Activated naive CD4-positive, alpha-beta T cell treated with anti-CD3 and anti-CD28 coated beads for 36 hours (primary cell): ENCODE results near the gene ACYP2. TPM values are rescaled to one million over a fixed set of nuclear protein-coding genes. Genes with fewer than 3 reads are reported as not detected.
"Not testable (repeated sequence)": the region's sequence is repeated elsewhere in the genome, so short reads cannot be mapped to it uniquely, and the experiment has no call there.

Experiments used
- CTCF ChIA-PET: fragments of 350-600 bp; sonication (Branson Sonifier 250); formaldehyde crosslinking; loops from one replicate; lab custom pipeline; 2021; ENCODE audit warnings: antibody characterized with exemption; lab: Charles Lee
- DNase-seq: peaks from one replicate; pipeline ENCODE4 v3.0.0-alpha.2; 2020
- H3K27ac Mint-ChIP-seq: one replicate; pipeline ENCODE4 v1.8.0; 2021; ENCODE audit warnings: mild to moderate bottlenecking, mixed read lengths
- H3K27me3 Mint-ChIP-seq: one replicate; pipeline ENCODE4 v1.8.0; 2021; ENCODE audit warnings: low read depth, mixed read lengths
- H3K36me3 Mint-ChIP-seq: one replicate; pipeline ENCODE4 v1.8.0; 2021; ENCODE audit warnings: low read depth, mixed read lengths
- H3K4me1 Mint-ChIP-seq: one replicate; pipeline ENCODE4 v1.8.0; 2021; ENCODE audit warnings: low read depth, mixed read lengths
- H3K4me3 Mint-ChIP-seq: one replicate; pipeline ENCODE4 v1.8.0; 2021; ENCODE audit warnings: mild to moderate bottlenecking, moderate library complexity, mixed read lengths
- H3K9me3 Mint-ChIP-seq: one replicate; pipeline ENCODE4 v1.8.0; 2021; ENCODE audit warnings: mixed read lengths
- intact Hi-C: fragments of 100-400 bp; cut with micrococcal nuclease; formaldehyde crosslinking; loops from one replicate; pipeline ENCODE4 v1.15.1; 2023
- total RNA-seq, 2 experiments: library from RNA; stranded (reverse); gene quantifications; one replicate each; pipeline ENCODE4 v1.2.3, GENCODE V29; 2021

Gene ACYP2
- total RNA-seq, 2 experiments from 2014 or later, result 6.8 to 7.3 TPM

DNA sequence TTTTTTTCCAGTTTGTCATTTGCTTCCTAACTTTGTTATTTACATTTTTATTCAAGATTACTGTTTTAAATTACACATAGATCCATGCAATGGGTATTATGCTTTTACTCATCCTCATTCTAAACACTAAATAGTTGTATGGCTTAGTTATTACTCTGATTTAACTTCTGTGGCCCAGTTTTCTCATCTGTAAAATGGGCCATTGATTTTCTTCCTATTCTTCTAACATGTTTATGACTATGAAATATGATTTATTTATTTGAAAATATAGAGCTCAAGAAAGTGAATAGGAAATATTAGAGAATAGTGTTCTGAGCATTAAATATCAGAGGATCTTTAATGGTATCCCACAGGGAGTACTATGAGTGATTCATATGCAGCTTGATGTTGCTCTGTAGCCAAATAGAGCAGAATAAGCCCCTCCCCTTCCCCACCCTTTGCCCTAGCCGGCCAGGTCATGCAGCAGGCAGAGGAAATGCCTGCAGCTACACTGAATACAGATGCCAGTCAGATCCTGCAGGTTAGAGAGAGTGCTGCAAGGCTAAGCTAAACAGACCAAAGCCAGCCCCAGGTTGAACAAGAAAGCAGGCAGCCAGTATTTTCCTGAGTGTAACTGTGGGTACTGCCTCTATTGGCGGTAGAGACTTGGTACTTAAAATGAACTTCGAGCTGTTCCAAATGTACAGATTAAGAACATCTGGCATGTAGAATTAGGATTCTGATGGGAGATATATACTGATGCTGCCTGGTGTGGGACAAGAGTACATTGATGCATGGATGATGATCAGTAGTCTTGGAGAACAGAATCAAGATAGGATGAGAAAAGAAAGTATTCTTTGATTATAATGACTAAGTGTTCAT lies 11.7 kb upstream of the ACYP2 start:
- H3K4me1 Mint-ChIP-seq, result peaks cover 12% of the 10 kb centered on the region
- H3K36me3 Mint-ChIP-seq, result no peaks in the 10 kb centered on the region
- intact Hi-C loops, result loop anchor here (5.0 kb wide), 1 partner anchor 51 kb away; no protein-coding TSS in a partner anchor
- H3K27me3 Mint-ChIP-seq, result no peaks in the 10 kb centered on the region
- no peak overlapping the region for H3K4me3 Mint-ChIP-seq
- H3K9me3 Mint-ChIP-seq, result no peaks in the 10 kb centered on the region
- peak; percentile 50 for DNase-seq
- CTCF ChIA-PET, result no interaction called here
- no peak overlapping the region for H3K27ac Mint-ChIP-seq

- H3K27me3 Mint-ChIP-seq, result no peaks in the 10 kb centered on the region
- peaks cover 7% of the 10 kb centered on the region for H3K4me1 Mint-ChIP-seq
- no peak overlapping the region for H3K27ac Mint-ChIP-seq
- DNase-seq, result peak; percentile 71
- CTCF ChIA-PET, result interaction anchor here (0.6 to 3.7 kb wide), 28 partner anchors 9 to 1068 kb away, joined by 3 to 21 read pairs (median 4); no protein-coding TSS in a partner anchor
- no peak overlapping the region for H3K4me3 Mint-ChIP-seq
- intact Hi-C loops, result loop anchor here (1.0 to 5.0 kb wide), 6 partner anchors 252 to 1070 kb away; no protein-coding TSS in a partner anchor
- no peaks in the 10 kb centered on the region for H3K36me3 Mint-ChIP-seq
- no peaks in the 10 kb centered on the region for H3K9me3 Mint-ChIP-seq
Measured at GRCh38 chr2:54106631-54107454, 8.6 kb upstream of the ACYP2 start.

- intact Hi-C loops, result loop anchor here (1.0 to 5.0 kb wide), 6 partner anchors 252 to 1070 kb away; no protein-coding TSS in a partner anchor
- H3K9me3 Mint-ChIP-seq, result no peaks in the 10 kb centered on the region
- no peak for DNase-seq
- peaks cover 7% of the 10 kb centered on the region for H3K4me1 Mint-ChIP-seq
- no peaks in the 10 kb centered on the region for H3K27me3 Mint-ChIP-seq
- H3K4me3 Mint-ChIP-seq, result no peak overlapping the region
- CTCF ChIA-PET, result interaction anchor here (0.6 to 3.7 kb wide), 28 partner anchors 8 to 1068 kb away, joined by 3 to 21 read pairs (median 4); no protein-coding TSS in a partner anchor
- H3K36me3 Mint-ChIP-seq, result no peaks in the 10 kb centered on the region
- H3K27ac Mint-ChIP-seq, result no peak overlapping the region
Measured at GRCh38 chr2:54107455-54107764, 8.0 kb upstream of the ACYP2 start.

GRCh38 chr2:54107903-54108615 lies 7.4 kb upstream of the ACYP2 start:
- Mint-ChIP-seq H3K36me3 (no peaks in the 10 kb centered on the region), H3K27ac (no peak overlapping the region), H3K27me3 (no peaks in the 10 kb centered on the region), H3K9me3 (no peaks in the 10 kb centered on the region), H3K4me1 (peaks cover 7% of the 10 kb centered on the region), H3K4me3 (no peak overlapping the region)
- CTCF ChIA-PET, result interaction anchor here (0.6 to 3.7 kb wide), 13 partner anchors 10 to 731 kb away, joined by 3 to 21 read pairs (median 4); no protein-coding TSS in a partner anchor
- intact Hi-C loops, result loop anchor here (1.0 to 5.0 kb wide), 6 partner anchors 251 to 1069 kb away; no protein-coding TSS in a partner anchor
- DNase-seq, result no peak

- intact Hi-C loops, result loop anchor here (5.0 kb wide), 1 partner anchor 1067 kb away; no protein-coding TSS in a partner anchor
- peaks cover 7% of the 10 kb centered on the region for H3K4me1 Mint-ChIP-seq
- peaks cover 2% of the 10 kb centered on the region for H3K36me3 Mint-ChIP-seq
- H3K9me3 Mint-ChIP-seq, result no peaks in the 10 kb centered on the region
- H3K4me3 Mint-ChIP-seq, result no peak overlapping the region
- H3K27me3 Mint-ChIP-seq, result no peaks in the 10 kb centered on the region
- CTCF ChIA-PET, result no interaction called here
- no peak overlapping the region for H3K27ac Mint-ChIP-seq
- no peak for DNase-seq
Measured at GRCh38 chr2:54109848-54110247, 5.6 kb upstream of the ACYP2 start.

DNA sequence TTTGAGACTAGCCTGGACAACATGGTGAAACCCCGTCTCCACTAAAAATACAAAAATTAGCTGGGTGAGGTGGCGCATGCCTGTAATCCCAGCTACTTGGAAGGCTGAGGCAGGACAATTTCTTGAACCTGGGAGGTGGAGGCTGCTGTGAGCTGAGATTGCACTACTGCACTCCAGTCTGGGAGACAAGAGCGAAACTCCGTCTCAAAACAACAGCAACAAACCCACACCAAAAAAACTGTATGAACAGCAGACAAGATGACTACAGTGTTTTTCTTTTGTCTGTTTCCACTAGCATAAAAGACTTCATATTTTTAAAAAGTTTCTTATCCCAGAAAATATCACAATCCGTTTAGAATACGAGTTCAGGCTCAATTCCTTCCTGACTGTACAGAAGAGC lies 936 bp upstream of the ACYP2 start:
- H3K27ac Mint-ChIP-seq, result peak overlapping the region; percentile 100
- H3K4me1 Mint-ChIP-seq, result peaks cover 11% of the 10 kb centered on the region
- H3K9me3 Mint-ChIP-seq, H3K27me3 Mint-ChIP-seq, DNase-seq: not testable (repeated sequence)
- intact Hi-C loops, result loop anchor here (2.0 kb wide), 5 partner anchors 328 to 936 kb away; partner anchors contain the start of genes ASB3, ERLEC1 and RTN4
- peak overlapping the region; percentile 97 for H3K4me3 Mint-ChIP-seq
- H3K36me3 Mint-ChIP-seq, result peaks cover 22% of the 10 kb centered on the region
- CTCF ChIA-PET, result interaction anchor here (0.6 to 0.7 kb wide), 3 partner anchors 170 to 591 kb away, joined by 3 to 5 read pairs (median 4); no protein-coding TSS in a partner anchor

DNA sequence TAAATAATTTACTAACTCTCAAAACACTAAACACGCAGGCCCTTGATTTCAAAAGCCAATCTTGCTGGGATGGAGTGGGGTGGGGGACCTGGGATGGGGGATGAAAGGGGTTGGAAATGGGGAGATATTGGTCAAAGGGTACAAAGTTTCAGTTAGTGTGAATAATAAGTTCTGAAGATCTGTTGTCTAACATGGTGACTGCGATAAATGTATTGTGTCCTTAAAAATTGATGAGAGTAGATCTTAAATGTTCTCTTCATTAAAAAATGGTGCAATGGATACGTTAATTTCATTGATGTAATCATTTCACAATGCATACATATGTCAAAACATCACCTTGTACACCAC lies 505 bp upstream of the ACYP2 start:
- Mint-ChIP-seq H3K27me3 (no peaks in the 10 kb centered on the region), H3K9me3 (peaks cover 7% of the 10 kb centered on the region), H3K4me3 (peak overlapping the region; percentile 97), H3K36me3 (peaks cover 25% of the 10 kb centered on the region), H3K27ac (peak overlapping the region; percentile 100), H3K4me1 (peaks cover 11% of the 10 kb centered on the region)
- CTCF ChIA-PET, result interaction anchor here (0.7 kb wide), 1 partner anchor 170 kb away, joined by 3 read pairs; no protein-coding TSS in a partner anchor
- intact Hi-C loops, result loop anchor here (1.0 to 5.0 kb wide), 14 partner anchors 146 to 1502 kb away; partner anchors contain the start of genes ASB3, CHAC2, EML6 and ERLEC1
- DNase-seq, result no peak

- Mint-ChIP-seq H3K9me3 (peaks cover 16% of the 10 kb centered on the region), H3K36me3 (peaks cover 34% of the 10 kb centered on the region), H3K4me3 (peak overlapping the region; percentile 44), H3K27ac (peak overlapping the region; percentile 100), H3K4me1 (peaks cover 11% of the 10 kb centered on the region)
- intact Hi-C loops, result loop anchor here (5.0 kb wide), 3 partner anchors 456 to 1106 kb away; no protein-coding TSS in a partner anchor
- DNase-seq, H3K27me3 Mint-ChIP-seq, CTCF ChIA-PET: not testable (repeated sequence)
Measured at GRCh38 chr2:54116598-54116997, 1.2 kb downstream of the ACYP2 start.

- CTCF ChIA-PET, result interaction anchor here (1.4 kb wide), 1 partner anchor 14 kb away, joined by 4 read pairs; no protein-coding TSS in a partner anchor
- intact Hi-C loops, result no loop called here
- no peak overlapping the region for H3K4me3 Mint-ChIP-seq
- H3K27me3 Mint-ChIP-seq, result no peaks in the 10 kb centered on the region
- no peak for DNase-seq
- peaks cover 16% of the 10 kb centered on the region for H3K9me3 Mint-ChIP-seq
- no peak overlapping the region for H3K27ac Mint-ChIP-seq
- H3K36me3 Mint-ChIP-seq, result peaks cover 25% of the 10 kb centered on the region
- H3K4me1 Mint-ChIP-seq, result peaks cover 4% of the 10 kb centered on the region
Measured at GRCh38 chr2:54120950-54121349, 5.5 kb downstream of the ACYP2 start.

DNA sequence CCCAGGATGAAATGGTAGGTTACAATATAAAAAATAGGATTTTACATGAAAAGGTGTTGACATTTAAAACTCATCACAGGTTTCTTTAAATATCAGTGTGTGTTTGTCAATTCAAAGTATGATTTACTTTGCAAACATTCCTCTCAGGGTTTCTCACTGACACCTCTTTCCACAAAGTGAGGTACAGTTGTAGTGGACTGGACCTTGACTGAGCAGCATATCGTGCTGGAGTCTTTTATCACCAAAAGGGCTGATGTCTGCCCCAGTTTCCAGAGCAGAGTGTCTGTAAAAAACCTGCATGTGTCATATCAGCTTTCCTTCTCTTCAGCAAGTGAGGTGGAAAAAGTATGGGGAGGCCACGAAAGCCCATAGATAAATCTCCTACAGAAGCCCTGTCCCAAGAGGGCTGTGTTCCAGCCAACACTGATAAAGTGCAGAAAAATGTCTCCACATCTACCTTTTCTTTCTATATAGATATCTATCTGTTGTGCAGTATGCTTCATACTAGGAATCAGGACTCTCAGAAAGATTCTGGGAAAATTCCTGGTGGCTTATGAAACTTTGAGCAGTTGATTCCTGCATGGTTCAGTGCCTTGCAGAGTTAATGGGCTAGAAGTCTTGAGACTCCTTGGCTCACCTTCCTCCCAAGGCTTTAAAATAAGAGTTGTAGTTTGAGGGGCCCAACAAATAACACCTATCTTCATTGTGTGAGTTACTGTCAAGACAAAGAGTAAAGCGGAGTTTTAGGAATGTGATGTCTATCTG lies 6.9 kb downstream of the ACYP2 start:
- intact Hi-C loops, result no loop called here
- peaks cover 9% of the 10 kb centered on the region for H3K9me3 Mint-ChIP-seq
- H3K36me3 Mint-ChIP-seq, result peaks cover 19% of the 10 kb centered on the region
- no peak overlapping the region for H3K27ac Mint-ChIP-seq
- no peak overlapping the region for H3K4me3 Mint-ChIP-seq
- no peaks in the 10 kb centered on the region for H3K27me3 Mint-ChIP-seq
- no peaks in the 10 kb centered on the region for H3K4me1 Mint-ChIP-seq
- DNase-seq, result no peak
- CTCF ChIA-PET, result no interaction called here

DNA sequence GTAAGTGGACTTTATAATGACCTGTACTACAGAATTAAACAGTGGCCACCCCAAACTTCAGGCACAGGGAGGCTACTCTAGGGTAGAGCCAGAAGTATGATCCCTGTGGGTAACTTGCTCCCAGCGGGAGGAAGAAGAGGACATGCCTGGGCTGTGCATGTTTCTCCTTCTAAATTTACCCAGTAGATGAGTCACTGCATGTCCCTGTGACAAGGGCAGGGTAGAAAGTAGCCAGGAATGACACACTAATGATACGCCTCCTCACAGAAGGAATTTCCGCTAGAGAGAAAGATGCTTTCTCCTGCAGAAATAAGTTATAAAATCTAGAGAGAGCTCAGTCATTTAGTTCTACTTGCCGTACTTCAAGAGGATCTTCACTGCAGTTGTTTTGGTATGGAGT lies 7.5 kb downstream of the ACYP2 start:
- Mint-ChIP-seq H3K27ac (no peak overlapping the region), H3K4me1 (no peaks in the 10 kb centered on the region), H3K4me3 (no peak overlapping the region), H3K36me3 (peaks cover 17% of the 10 kb centered on the region), H3K9me3 (peaks cover 9% of the 10 kb centered on the region), H3K27me3 (no peaks in the 10 kb centered on the region)
- intact Hi-C loops, result no loop called here
- CTCF ChIA-PET, result no interaction called here
- no peak for DNase-seq
